SK-N-SH (cell line): ENCODE measurements around the gene PTPN20. TPM values are rescaled to one million over a fixed set of nuclear protein-coding genes. Genes with fewer than 3 reads are reported as not detected.
A peak's percentile ranks its signal among the peaks of the same experiment; 100 is the strongest.

Source experiments
- CTCF ChIA-PET: fragments of 300-600, 350-600 bp; formaldehyde crosslinking; extraction: SDS; loops from one replicate; lab custom pipeline; 2021; lab: Yijun Ruan, JAX
- POLR2A ChIA-PET: fragments of 350-600 bp; sonication (Branson Sonifier 250); formaldehyde crosslinking; extraction: SDS; loops from one replicate; lab custom pipeline; 2020; ENCODE audit warnings: antibody characterized with exemption, inconsistent platforms; lab: Yijun Ruan, JAX
- DNase-seq: peaks from one replicate; pipeline ENCODE4 v3.0.0; 2012
- H2AFZ ChIP-seq: fragments of 200-600 bp; sonication (generic); 2 replicates; pipeline ENCODE4 v1.8.1; 2016; ENCODE audit warnings: antibody characterized with exemption, mild to moderate bottlenecking, low read depth
- H3F3A ChIP-seq: fragments of 200-600 bp; sonication (generic); replicated peaks from 2 replicates; pipeline ENCODE3; 2016; ENCODE audit warnings: antibody characterized with exemption, mild to moderate bottlenecking; ENCODE audit not compliant: insufficient read depth
- H3K27ac ChIP-seq, 2 experiments: fragments of 200-500 bp in 1 of 2; fragments of 200-600 bp in 1 of 2; sonication (Bioruptor generic) in 1 of 2; sonication (generic), shearing (Covaris generic) in 1 of 2; 2 replicates each; pipeline versions ENCODE4 v1.5.1 to v1.6.1; 2014 to 2016; ENCODE audit warnings: low read depth in 2 of 2, inconsistent platforms in 1 of 2, low read length in 1 of 2, mild to moderate bottlenecking in 1 of 2, mixed read lengths in 1 of 2
- H3K27me3 ChIP-seq: fragments of 200-600 bp; sonication (generic), shearing (Covaris generic); 2 replicates; pipeline ENCODE4 v1.6.1; 2016; ENCODE audit warnings: mixed run types; ENCODE audit not compliant: insufficient read depth
- H3K36me3 ChIP-seq, 2 experiments: fragments of 200-500 bp in 1 of 2; fragments of 200-600 bp in 1 of 2; sonication (Bioruptor generic) in 1 of 2; sonication (generic) in 1 of 2; replicated peaks in 1 of 2; 2 replicates each; pipeline versions ENCODE3 to v1.5.1; 2014 to 2016; ENCODE audit warnings: low read length in 1 of 2, mild to moderate bottlenecking in 1 of 2; ENCODE audit not compliant: insufficient read depth in 2 of 2, control insufficient read depth in 1 of 2
- H3K4me1 ChIP-seq, 2 experiments: fragments of 200-500 bp in 1 of 2; fragments of 200-600 bp in 1 of 2; sonication (Bioruptor generic) in 1 of 2; sonication (generic), shearing (Covaris generic) in 1 of 2; 2 replicates each; pipeline versions ENCODE4 v1.5.1 to v1.6.1; 2014 to 2016; ENCODE audit warnings: low read depth in 1 of 2, low read length in 1 of 2, mixed run types in 1 of 2; ENCODE audit not compliant: insufficient read depth in 2 of 2, control insufficient read depth in 1 of 2
- H3K4me2 ChIP-seq: fragments of 200-600 bp; sonication (generic), shearing (Covaris generic); 2 replicates; pipeline ENCODE4 v1.6.1; 2017; ENCODE audit warnings: mixed run types
- H3K4me3 ChIP-seq, 2 experiments: fragments of 200-500 bp in 1 of 2; fragments of 200-600 bp in 1 of 2; sonication (Bioruptor generic) in 1 of 2; sonication (generic), shearing (Covaris generic) in 1 of 2; 2 replicates each; pipeline versions ENCODE4 v1.5.1 to v1.8.1; 2014 to 2016; ENCODE audit warnings: low read depth in 2 of 2, inconsistent platforms in 1 of 2, low read length in 1 of 2, mild to moderate bottlenecking in 1 of 2, mixed read lengths in 1 of 2, moderate library complexity in 1 of 2
- H3K79me2 ChIP-seq: fragments of 200-600 bp; sonication (generic); 2 replicates; pipeline ENCODE4 v1.8.1; 2017; ENCODE audit warnings: mild to moderate bottlenecking; ENCODE audit not compliant: insufficient read depth
- H3K9ac ChIP-seq: fragments of 200-600 bp; sonication (generic); 2 replicates; pipeline ENCODE4 v1.6.1; 2017; ENCODE audit warnings: mixed run types
- H3K9me2 ChIP-seq: fragments of 200-600 bp; sonication (generic); 2 replicates; pipeline ENCODE4 v1.6.1; 2017; ENCODE audit warnings: mixed run types
- H3K9me3 ChIP-seq: fragments of 200-600 bp; sonication (generic); 2 replicates; pipeline ENCODE4 v1.6.1; 2017; ENCODE audit warnings: mixed run types, mild to moderate bottlenecking, moderate library complexity
- H4K20me1 ChIP-seq: fragments of 200-600 bp; sonication (generic); 2 replicates; pipeline ENCODE4 v1.6.1; 2017; ENCODE audit warnings: mild to moderate bottlenecking, mixed run types; ENCODE audit not compliant: insufficient read depth
- CHD2 ChIP-seq: fragments of 150-350 bp; IDR thresholded peaks from 2 replicates; pipeline ENCODE4 v1.6.1; 2018; ENCODE audit warnings: low read length; ENCODE audit not compliant: partially characterized antibody
- FOSL2 ChIP-seq: IDR thresholded peaks from 2 replicates; pipeline ENCODE4 v1.4.0; 2012; ENCODE audit warnings: low read depth, mild to moderate bottlenecking, moderate library complexity, borderline replicate concordance
- GABPA ChIP-seq: IDR thresholded peaks from 2 replicates; pipeline ENCODE4 v1.4.0; 2012; ENCODE audit warnings: low read depth, mild to moderate bottlenecking
- MAX ChIP-seq: IDR thresholded peaks from 2 replicates; pipeline ENCODE4 v1.4.0; 2012; ENCODE audit warnings: low read depth
- MXI1 ChIP-seq: IDR thresholded peaks from 2 replicates; pipeline ENCODE4 v1.6.1; 2012; ENCODE audit warnings: mild to moderate bottlenecking, low read depth, low read length, improper control_type of control experiment
- RAD21 ChIP-seq: IDR thresholded peaks from 2 replicates; pipeline ENCODE4 v1.6.1; 2012; ENCODE audit warnings: mild to moderate bottlenecking, low read length
- REST ChIP-seq: IDR thresholded peaks from 2 replicates; pipeline ENCODE4 v1.6.1; 2012; ENCODE audit warnings: mild to moderate bottlenecking, low read depth, low read length, moderate library complexity
- RFX5 ChIP-seq: IDR thresholded peaks from 2 replicates; pipeline ENCODE4 v1.6.1; 2012; ENCODE audit warnings: mild to moderate bottlenecking, improper control_type of control experiment, low read length
- RXRA ChIP-seq: IDR thresholded peaks from 2 replicates; pipeline ENCODE4 v1.4.0; 2012; ENCODE audit warnings: low read depth, mild to moderate bottlenecking, borderline replicate concordance
- SIN3A ChIP-seq: IDR thresholded peaks from 2 replicates; pipeline ENCODE4 v1.6.1; 2012; ENCODE audit warnings: low read depth, mild to moderate bottlenecking, low read length, moderate library complexity, borderline replicate concordance
- TCF12 ChIP-seq: IDR thresholded peaks from 2 replicates; pipeline ENCODE4 v1.4.0; 2012
- USF1 ChIP-seq: IDR thresholded peaks from 2 replicates; pipeline ENCODE4 v1.4.0; 2012; ENCODE audit warnings: low read depth, borderline replicate concordance
- WGBS: methylation state at CpG from one replicate; pipeline ENCODE4 v1.1.6; 2017; ENCODE audit warnings: low lambda C conversion rate; 5-methylcytosine and 5-hydroxymethylcytosine counted together
- polyA plus RNA-seq, 3 experiments: library from polyadenylated mRNA; depleted of rRNA; stranded (reverse); fragments of >200 nt; gene quantifications; 2 replicates each; pipeline ENCODE4 v1.2.3, GENCODE V29; 2012

Gene PTPN20
- polyA plus RNA-seq, 1 of the 3 experiments (the other 2 are of a cell fraction), result 0.36 TPM

- no peak for DNase-seq
- 44% methylated on average over 6 of the region's 10 CpGs for WGBS
- Histone ChIP-seq H4K20me1 (no peaks in the 10 kb centered on the region), H3K4me1 (peaks cover 0 to 64% of the 10 kb centered on the region in 2 experiments; a peak in 2 of 4 replicates), H3K4me3 (no peak overlapping the region), H3K9ac (no peak overlapping the region), H2AFZ (no peak overlapping the region), H3K27me3 (peaks cover 3% of the 10 kb centered on the region; the same call in 1 of the 2 replicates), H3K9me2 (no peaks in the 10 kb centered on the region), H3K4me2 (no peak overlapping the region), H3K36me3 (no peaks in the 10 kb centered on the region), H3K79me2 (no peaks in the 10 kb centered on the region), H3K9me3 (no peaks in the 10 kb centered on the region), H3F3A (no peaks in the 10 kb centered on the region), H3K27ac (peak overlapping the region in 1 of 2 experiments; percentile 50; a peak in 1 of 4 replicates)
- ChIA-PET POLR2A (no interaction called here), CTCF (interaction anchor here (9.7 to 16.7 kb wide), 2 partner anchors 16 to 280 kb away, joined by 68 to 337 read pairs; no protein-coding TSS in a partner anchor)
- TF ChIP-seq MAX (no peak), FOSL2 (no peak), SIN3A (no peak), TCF12 (no peak), REST (no peak), GABPA (no peak), RXRA (no peak), RAD21 (no peak), RFX5 (no peak), USF1 (no peak), CHD2 (no peak), MXI1 (no peak)
Measured at GRCh38 chr10:47030191-47030703, 119.0 kb downstream of the PTPN20 start.
